ENCODE measurements around the gene ZBTB2.

The ZBTB2 gene

GRCh38 chr6:151391471-151392413 lies at the start of gene ZBTB2:
TSS of gene ZBTB2 (minus strand) at chr6:151391559. CDS start at chr6:151373637, 17,922 bp downstream.
- peak; percentile 67 for DNase-seq

- no peak for DNase-seq
Observed at GRCh38 chr6:151440930-151441329, 49.6 kb upstream of the ZBTB2 start.

- no peak for DNase-seq
Observed at GRCh38 chr6:151440498-151440897, 49.1 kb upstream of the ZBTB2 start.

- DNase-seq, result no peak
Observed at GRCh38 chr6:151437401-151437800, 46.0 kb upstream of the ZBTB2 start.

- DNase-seq, result no peak
Observed at GRCh38 chr6:151436802-151437201, 45.4 kb upstream of the ZBTB2 start.

- no peak for DNase-seq
Observed at GRCh38 chr6:151436300-151436699, 44.9 kb upstream of the ZBTB2 start.

GRCh38 chr6:151434369-151434768 lies 43.0 kb upstream of the ZBTB2 start:
- DNase-seq, result no peak

- DNase-seq, result no peak
Observed at GRCh38 chr6:151432651-151433050, 41.3 kb upstream of the ZBTB2 start.

GRCh38 chr6:151431337-151431736 lies 40.0 kb upstream of the ZBTB2 start:
- DNase-seq, result no peak

GRCh38 chr6:151430886-151431285 lies 39.5 kb upstream of the ZBTB2 start:
- no peak for DNase-seq

- no peak for DNase-seq
Observed at GRCh38 chr6:151428093-151428735, 36.9 kb upstream of the ZBTB2 start.

GRCh38 chr6:151425561-151425960 lies 34.2 kb upstream of the ZBTB2 start:
- DNase-seq, result no peak

GRCh38 chr6:151422981-151423380 lies 31.6 kb upstream of the ZBTB2 start:
- no peak for DNase-seq

GRCh38 chr6:151417477-151417876 lies 26.1 kb upstream of the ZBTB2 start:
- no peak for DNase-seq

- no peak for DNase-seq
Observed at GRCh38 chr6:151414641-151415260, 23.4 kb upstream of the ZBTB2 start.

GRCh38 chr6:151413372-151414145 lies 22.2 kb upstream of the ZBTB2 start:
- no peak for DNase-seq

- DNase-seq, result no peak
Observed at GRCh38 chr6:151412909-151413308, 21.6 kb upstream of the ZBTB2 start.

- DNase-seq, result no peak
Observed at GRCh38 chr6:151409679-151410078, 18.3 kb upstream of the ZBTB2 start.

- DNase-seq, result no peak
Observed at GRCh38 chr6:151409260-151409659, 17.9 kb upstream of the ZBTB2 start.

- DNase-seq, result no peak
Observed at GRCh38 chr6:151408858-151409257, 17.5 kb upstream of the ZBTB2 start.

- DNase-seq, result no peak
Observed at GRCh38 chr6:151403919-151404308, 12.6 kb upstream of the ZBTB2 start.

GRCh38 chr6:151402228-151402627 lies 10.9 kb upstream of the ZBTB2 start:
- no peak for DNase-seq

- DNase-seq, result no peak
Observed at GRCh38 chr6:151400473-151400872, 9.1 kb upstream of the ZBTB2 start.
